Activated T-helper 1 cell treated with anti-CD3 and anti-CD28 coated beads, Interleukin-12 subunit alpha, Interleukin-12 subunit beta, Interleukin-2, Interleukin-4 antibody, amounts not matched to agents 30 ng/mL and 10 ng/mL and 1 ng/mL, durations not matched to agents 14 hours and 24 hours and 36 hours (primary cell): ENCODE measurements around the gene AHCY. TPM values are rescaled to one million over a fixed set of nuclear protein-coding genes. Genes with fewer than 3 reads are reported as not detected.
"Not testable (repeated sequence)": the region's sequence is repeated elsewhere in the genome, so short reads cannot be mapped to it uniquely, and the experiment has no call there.

Experiments used
- DNase-seq: peaks from one replicate; pipeline ENCODE4 v3.0.0; 2021; ENCODE audit warnings: low spot score
- H3K27ac Mint-ChIP-seq: one replicate; pipeline ENCODE4 v1.8.0; 2021; ENCODE audit warnings: mild to moderate bottlenecking, mixed read lengths
- H3K27me3 Mint-ChIP-seq: one replicate; pipeline ENCODE4 v1.8.0; 2022; ENCODE audit warnings: mild to moderate bottlenecking, moderate library complexity, mixed read lengths; ENCODE audit not compliant: insufficient read depth
- H3K36me3 Mint-ChIP-seq: one replicate; pipeline ENCODE4 v1.8.0; 2021; ENCODE audit warnings: low read depth, mixed read lengths
- H3K4me1 Mint-ChIP-seq: one replicate; pipeline ENCODE4 v1.8.0; 2021; ENCODE audit warnings: low read depth, mixed read lengths
- H3K4me3 Mint-ChIP-seq: one replicate; pipeline ENCODE4 v1.8.0; 2021; ENCODE audit warnings: mild to moderate bottlenecking, moderate library complexity, mixed read lengths
- H3K9me3 Mint-ChIP-seq: one replicate; pipeline ENCODE4 v1.8.0; 2021; ENCODE audit warnings: mixed read lengths
- intact Hi-C: fragments of 100-400 bp; cut with micrococcal nuclease; formaldehyde crosslinking; loops from one replicate; pipeline ENCODE4 v1.15.1; 2024
- total RNA-seq: library from RNA; stranded (reverse); gene quantifications from 2 replicates; pipeline ENCODE4 v1.2.3, GENCODE V29; 2022

The AHCY gene
- 130 and 132 TPM in 2 replicates for total RNA-seq

DNA sequence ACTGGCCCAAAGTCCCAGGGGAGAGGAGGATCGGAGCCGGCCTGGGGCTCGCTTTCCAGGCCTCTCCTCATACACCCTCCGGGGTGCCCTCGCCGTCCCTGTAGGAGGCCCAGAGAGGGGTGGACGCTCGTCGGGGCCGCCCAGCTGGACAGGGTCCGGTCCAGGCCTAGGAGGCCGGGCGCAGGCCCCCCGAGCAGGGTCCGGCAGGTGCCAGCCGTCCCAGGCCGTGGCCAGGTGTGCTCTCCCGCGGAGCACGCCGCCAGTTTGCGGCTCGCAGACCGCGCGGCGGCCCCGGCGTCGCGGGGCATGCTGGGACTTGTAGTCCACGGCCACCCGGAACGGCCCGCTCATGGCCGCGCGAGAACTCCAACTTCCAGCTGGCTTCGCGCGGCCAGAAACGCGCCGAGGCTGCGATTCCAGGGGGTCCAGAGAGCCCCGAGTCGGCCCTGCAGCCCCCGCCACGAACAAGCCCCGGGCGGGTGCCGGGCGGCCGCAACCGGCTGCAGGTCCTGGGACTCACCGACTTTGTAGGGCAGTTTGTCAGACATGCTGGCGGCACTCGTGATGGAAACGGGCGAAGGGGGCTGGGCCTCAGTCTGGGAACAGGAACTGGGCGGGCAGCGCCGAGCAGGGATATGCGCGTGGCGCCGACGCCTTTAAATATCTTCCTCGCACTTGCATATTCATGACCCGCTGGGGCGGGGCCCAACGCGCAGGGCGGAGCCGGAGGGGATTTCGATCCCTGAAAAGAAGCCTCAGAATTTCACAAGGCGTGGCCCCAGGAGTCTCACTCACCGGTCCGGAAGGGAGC lies at the start of gene AHCY:
AHCY (minus strand) TSS at position 633 of the 811 bp plus-strand sequence; CDS start at position 548, 85 bp downstream.
- intact Hi-C loops = loop anchor here (1.0 to 10.0 kb wide), 13 partner anchors 9 to 1652 kb away; partner anchors contain the start of genes ACSS2, CHMP4B, EDEM2 and EIF2S2
- Mint-ChIP-seq H3K9me3 (no peaks in the 10 kb centered on the region), H3K4me1 (peaks cover 19% of the 10 kb centered on the region), H3K36me3 (peaks cover 1% of the 10 kb centered on the region), H3K27ac (peak within 1 kb of the TSS; percentile 92), H3K4me3 (peak within 1 kb of the TSS; percentile 83), H3K27me3 (no peaks in the 10 kb centered on the region)
- peak; percentile 93 for DNase-seq

DNA sequence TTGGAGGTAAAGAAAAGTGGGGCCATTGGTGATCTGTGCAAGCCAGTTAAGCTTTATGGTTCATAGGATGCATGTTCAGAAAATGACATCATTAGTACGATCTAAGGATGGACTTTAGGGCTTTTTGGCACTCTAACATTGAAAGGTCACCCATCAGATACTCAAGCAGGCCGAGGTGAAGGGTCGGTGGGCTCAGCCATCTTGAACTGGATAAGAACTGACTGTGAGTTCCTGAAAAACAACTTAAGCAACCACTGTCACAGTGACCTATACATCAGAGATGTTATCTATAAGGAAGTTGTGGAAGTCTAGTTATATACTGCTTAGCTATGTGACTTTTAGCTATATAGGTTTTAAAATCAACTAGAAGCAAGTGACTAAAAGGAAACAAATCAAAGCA lies 46.9 kb upstream of the AHCY start:
- no peak for DNase-seq
- no peak overlapping the region for H3K4me3 Mint-ChIP-seq
- intact Hi-C loops = no loop called here
- no peaks in the 10 kb centered on the region for H3K36me3 Mint-ChIP-seq
- peaks cover 9% of the 10 kb centered on the region for H3K4me1 Mint-ChIP-seq
- H3K9me3 Mint-ChIP-seq = no peaks in the 10 kb centered on the region
- no peaks in the 10 kb centered on the region for H3K27me3 Mint-ChIP-seq
- H3K27ac Mint-ChIP-seq = no peak overlapping the region

DNA sequence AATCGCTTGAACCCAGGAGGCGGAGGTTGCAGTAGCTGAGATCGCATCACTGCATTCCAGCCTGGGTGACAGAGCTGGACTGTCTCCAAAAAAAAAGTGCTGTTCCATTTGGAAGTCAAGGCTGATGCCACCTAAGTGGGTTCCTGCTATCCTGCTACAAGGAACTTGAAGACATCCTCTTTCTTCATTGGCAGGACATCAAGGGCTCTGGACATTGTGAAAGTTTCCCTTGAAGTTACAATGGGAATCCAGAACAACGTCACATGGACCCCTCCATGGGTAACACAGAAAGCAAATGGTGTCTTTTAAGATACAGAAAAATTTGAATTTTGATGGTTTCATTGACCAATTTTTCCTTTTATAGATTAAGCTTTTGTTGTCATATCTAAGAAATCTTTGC lies 44.4 kb upstream of the AHCY start:
- Mint-ChIP-seq H3K4me1 (peaks cover 9% of the 10 kb centered on the region), H3K9me3 (no peaks in the 10 kb centered on the region), H3K27me3 (no peaks in the 10 kb centered on the region), H3K4me3 (no peak overlapping the region), H3K27ac (no peak overlapping the region), H3K36me3 (no peaks in the 10 kb centered on the region)
- intact Hi-C loops = no loop called here
- no peak for DNase-seq

DNA sequence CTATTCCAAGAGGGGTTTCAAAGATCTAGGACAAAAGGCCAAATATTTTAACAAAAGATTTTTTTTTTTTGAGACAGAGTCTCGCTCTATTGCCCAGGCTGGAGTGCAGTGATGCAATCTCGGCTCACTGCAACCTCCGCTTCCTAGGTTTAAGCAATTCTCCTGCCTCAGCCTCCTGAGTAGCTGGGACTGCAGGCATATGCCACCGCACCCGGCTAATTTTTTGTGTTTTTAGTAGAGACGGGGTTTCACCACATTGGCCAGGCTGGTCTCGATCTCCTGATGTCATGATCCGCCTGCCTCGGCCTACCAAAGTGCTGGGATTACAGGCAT lies 43.3 kb upstream of the AHCY start:
- H3K9me3 Mint-ChIP-seq, H3K36me3 Mint-ChIP-seq, H3K4me1 Mint-ChIP-seq, DNase-seq, H3K4me3 Mint-ChIP-seq, H3K27me3 Mint-ChIP-seq, H3K27ac Mint-ChIP-seq, intact Hi-C loops: not testable (repeated sequence)

DNA sequence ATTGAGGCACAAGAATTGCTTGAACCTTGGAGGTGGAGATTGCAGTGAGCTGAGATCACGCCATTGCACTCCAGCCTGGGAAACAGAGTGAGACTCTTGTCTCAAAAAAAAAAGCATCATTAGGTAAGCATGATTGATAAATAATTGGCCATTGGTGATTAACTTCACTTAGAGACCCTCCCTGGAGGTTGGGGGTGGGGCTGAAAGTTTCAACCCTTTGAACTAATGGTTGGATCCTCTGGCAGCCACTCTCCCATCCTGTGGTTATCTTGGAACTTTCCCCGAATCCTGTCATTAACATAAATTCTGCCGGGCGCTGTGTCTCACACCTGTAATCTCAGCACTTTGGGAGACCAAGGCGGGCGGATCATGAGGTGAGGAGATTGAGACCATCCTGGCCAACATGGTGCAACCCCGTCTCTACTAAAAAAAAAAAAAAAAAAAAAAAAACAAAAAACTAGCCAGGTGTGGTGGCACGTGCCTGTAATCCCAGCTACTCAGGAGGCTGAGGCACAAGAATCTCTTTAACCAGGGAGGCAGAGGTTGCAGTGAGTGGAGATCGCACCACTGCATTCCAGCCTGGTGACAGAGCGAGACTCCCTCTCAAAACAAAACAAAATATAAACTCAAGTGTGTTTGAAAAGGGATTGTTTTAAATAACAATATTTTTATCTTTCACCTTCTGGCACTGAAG lies 42.8 kb upstream of the AHCY start:
- DNase-seq, H3K4me3 Mint-ChIP-seq, H3K4me1 Mint-ChIP-seq, intact Hi-C loops, H3K27ac Mint-ChIP-seq, H3K27me3 Mint-ChIP-seq, H3K36me3 Mint-ChIP-seq, H3K9me3 Mint-ChIP-seq: not testable (repeated sequence)

DNA sequence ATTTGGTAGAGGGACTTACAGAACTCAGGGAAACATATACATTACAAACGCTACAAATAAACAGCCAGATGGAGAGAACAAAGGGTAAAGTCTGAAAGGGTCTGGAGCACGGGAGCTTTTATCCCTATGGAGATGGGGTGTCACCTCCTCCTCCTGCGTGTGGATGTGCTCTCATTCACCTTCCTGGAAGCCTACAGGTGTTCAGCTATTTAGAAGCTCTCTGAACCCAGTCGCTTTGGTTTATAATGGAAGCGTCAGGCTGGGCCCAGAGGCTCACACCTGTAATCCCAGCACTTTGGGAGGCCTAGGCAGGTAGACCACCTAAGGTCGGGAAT lies 42.2 kb upstream of the AHCY start:
- no peak overlapping the region for H3K27ac Mint-ChIP-seq
- H3K36me3 Mint-ChIP-seq = no peaks in the 10 kb centered on the region
- no peaks in the 10 kb centered on the region for H3K9me3 Mint-ChIP-seq
- no peaks in the 10 kb centered on the region for H3K27me3 Mint-ChIP-seq
- H3K4me3 Mint-ChIP-seq = no peak overlapping the region
- peaks cover 9% of the 10 kb centered on the region for H3K4me1 Mint-ChIP-seq
- no peak for DNase-seq
- intact Hi-C loops = no loop called here

DNA sequence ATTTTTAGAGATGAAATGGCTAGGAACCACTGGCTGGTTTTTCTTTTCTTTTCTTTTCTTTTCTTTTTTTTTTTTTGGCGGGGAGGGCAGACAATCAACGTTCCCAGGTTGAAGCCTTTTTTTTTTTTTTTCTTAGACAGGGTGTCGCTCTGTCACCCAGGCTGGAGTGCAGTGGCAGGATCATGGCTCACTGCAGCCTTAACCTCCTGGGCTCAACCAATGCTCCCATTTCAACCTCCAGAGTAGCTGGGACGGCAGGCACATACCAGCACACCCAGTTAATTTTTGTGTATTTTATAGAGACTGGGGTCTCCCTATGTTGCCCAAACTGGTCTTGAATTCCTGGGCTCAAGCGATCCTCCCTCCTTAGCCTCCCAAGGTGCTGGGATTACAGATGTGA lies 41.1 kb upstream of the AHCY start:
- no peak overlapping the region for H3K4me3 Mint-ChIP-seq
- intact Hi-C loops = no loop called here
- H3K27ac Mint-ChIP-seq = no peak overlapping the region
- no peak for DNase-seq
- no peaks in the 10 kb centered on the region for H3K36me3 Mint-ChIP-seq
- no peaks in the 10 kb centered on the region for H3K9me3 Mint-ChIP-seq
- H3K4me1 Mint-ChIP-seq = no peaks in the 10 kb centered on the region
- no peaks in the 10 kb centered on the region for H3K27me3 Mint-ChIP-seq

DNA sequence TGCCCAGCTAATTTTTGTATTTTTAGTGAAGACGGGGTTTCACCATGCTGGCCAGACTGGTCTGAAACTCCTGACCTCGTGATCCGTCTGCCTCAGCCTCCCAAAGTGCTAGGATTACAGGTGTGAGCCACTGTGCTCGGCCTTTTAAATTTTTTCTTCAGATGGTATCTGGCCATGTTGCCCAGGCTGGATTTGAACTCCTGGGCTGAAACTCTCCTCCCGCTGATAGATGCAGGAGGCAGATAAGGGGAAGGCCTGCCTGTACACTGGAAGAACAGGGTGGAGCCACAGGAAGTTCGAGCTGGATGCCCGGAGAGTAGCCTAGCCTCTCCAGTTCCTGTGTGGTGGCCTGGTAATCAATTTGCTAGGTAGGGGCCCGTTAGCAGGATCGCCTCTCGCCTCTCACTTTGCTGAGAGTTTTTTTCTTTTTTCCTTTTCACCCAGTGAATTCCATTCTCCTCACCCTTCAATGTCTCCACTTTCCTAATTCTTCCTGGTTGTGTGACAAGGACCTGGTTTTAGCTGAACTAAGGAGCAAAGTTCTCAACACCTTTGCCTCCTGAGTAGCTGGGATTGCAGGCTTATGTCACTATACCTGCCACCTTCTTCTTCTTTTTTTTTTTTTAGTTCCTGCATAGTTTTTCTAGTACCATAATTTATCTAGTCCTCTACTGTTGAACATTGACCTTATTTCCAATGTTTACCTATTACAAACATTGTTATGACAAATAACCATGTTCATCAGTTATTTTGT lies 40.5 kb upstream of the AHCY start:
- no peaks in the 10 kb centered on the region for H3K27me3 Mint-ChIP-seq
- no peak overlapping the region for H3K4me3 Mint-ChIP-seq
- H3K36me3 Mint-ChIP-seq = no peaks in the 10 kb centered on the region
- H3K4me1 Mint-ChIP-seq = no peaks in the 10 kb centered on the region
- H3K27ac Mint-ChIP-seq = no peak overlapping the region
- DNase-seq = no peak
- intact Hi-C loops = no loop called here
- H3K9me3 Mint-ChIP-seq = no peaks in the 10 kb centered on the region

DNA sequence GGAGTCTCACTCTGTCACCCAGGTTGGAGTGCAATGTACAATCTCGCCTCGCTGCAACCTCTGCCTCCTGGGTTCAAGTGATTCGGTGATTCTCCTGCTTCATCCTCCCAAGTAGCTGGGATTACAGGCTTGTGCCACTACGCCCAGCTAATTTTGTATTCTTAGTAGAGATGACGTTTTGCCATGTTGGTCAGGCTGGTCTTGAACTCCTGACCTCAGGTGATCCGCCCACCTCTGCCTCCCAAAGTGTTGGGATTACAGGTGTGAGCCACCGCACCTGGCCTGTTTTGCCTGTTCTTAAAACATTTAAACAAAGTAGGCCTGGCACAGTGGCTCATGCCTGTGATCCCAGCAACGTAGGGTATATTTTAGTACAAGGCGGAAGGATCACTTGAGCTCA lies 38.0 kb upstream of the AHCY start:
- H3K4me3 Mint-ChIP-seq, H3K27ac Mint-ChIP-seq, intact Hi-C loops, H3K36me3 Mint-ChIP-seq, DNase-seq, H3K9me3 Mint-ChIP-seq, H3K4me1 Mint-ChIP-seq, H3K27me3 Mint-ChIP-seq: not testable (repeated sequence)

DNA sequence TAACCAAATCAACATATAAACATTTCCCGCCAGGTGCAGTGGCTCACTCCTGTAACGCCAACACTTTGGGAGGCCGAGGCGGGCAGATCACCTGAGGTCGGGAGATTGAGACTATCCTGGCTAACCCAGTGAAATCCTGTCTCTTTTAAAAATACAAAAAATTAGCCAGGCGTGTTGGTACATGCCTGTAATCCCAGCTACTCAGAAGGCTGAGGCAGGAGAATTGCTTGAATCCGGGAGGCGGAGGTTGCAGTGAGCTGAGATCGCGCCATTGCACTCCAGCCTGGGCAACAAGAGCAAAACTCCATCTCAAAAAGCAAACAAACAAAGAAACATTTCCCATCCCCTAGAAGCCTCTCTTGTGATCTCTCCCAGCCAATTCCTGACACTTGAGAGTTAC lies 37.6 kb upstream of the AHCY start:
- H3K36me3 Mint-ChIP-seq, H3K4me1 Mint-ChIP-seq, DNase-seq, intact Hi-C loops, H3K27ac Mint-ChIP-seq, H3K4me3 Mint-ChIP-seq, H3K27me3 Mint-ChIP-seq, H3K9me3 Mint-ChIP-seq: not testable (repeated sequence)

DNA sequence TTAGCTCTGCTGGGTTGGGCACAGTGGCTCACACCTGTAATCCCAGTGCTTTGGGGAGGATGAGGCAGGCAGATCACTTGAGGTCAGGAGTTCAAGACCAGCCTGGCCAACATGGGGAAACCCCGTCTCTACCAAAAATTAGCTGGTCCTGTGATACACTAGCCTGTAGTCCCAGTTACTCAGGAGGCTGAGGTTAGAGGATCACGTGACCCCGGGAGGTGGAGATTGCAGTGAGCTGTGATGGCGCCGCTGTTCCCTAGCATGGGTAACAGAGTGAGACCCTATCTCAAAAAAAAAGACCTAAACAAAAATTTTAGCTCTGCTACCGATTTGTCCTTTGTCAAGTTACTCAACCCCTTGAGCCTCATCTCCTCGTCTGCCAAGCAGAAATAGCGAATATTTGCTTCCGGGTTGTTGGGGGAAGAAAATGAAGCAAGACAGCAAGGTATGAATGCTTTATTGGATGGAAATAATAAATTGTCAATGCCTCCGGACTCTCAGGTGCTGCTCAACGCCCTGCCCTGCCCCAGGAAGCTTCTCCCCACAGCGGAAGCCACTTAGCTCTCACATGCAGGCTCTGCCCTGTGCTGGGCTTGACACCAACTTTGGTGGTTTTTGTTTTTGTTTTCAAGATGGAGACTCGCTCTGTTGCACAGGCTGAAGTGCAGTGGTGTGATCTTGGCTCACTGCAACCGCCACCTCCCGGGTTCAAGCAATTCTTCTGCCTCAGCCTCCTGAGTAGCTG lies 35.0 kb upstream of the AHCY start:
- Mint-ChIP-seq H3K27me3 (no peaks in the 10 kb centered on the region), H3K4me3 (no peak overlapping the region), H3K27ac (no peak overlapping the region), H3K4me1 (no peaks in the 10 kb centered on the region), H3K9me3 (no peaks in the 10 kb centered on the region), H3K36me3 (no peaks in the 10 kb centered on the region)
- intact Hi-C loops = no loop called here
- no peak for DNase-seq

DNA sequence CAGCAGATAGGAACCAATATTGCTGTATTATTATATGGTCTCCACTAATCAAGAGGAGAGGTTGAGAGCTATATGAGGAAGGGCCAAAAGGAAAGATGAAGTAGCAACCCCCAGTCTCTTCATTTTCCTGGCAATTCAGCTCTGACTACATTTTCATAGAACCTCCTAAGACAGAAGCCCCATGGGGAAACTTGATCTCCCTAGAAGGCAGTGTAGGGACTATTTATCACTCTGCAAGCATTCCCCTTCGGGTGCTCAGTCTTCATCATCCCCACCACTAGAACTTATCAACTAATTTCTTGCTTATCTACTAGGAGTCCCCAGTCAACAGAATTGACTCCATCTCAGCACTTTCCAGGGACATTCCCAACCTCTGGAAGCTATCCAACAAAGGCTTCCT lies 34.4 kb upstream of the AHCY start:
- Mint-ChIP-seq H3K9me3 (no peaks in the 10 kb centered on the region), H3K36me3 (no peaks in the 10 kb centered on the region), H3K4me1 (no peaks in the 10 kb centered on the region), H3K4me3 (no peak overlapping the region), H3K27me3 (no peaks in the 10 kb centered on the region), H3K27ac (no peak overlapping the region)
- DNase-seq = no peak
- intact Hi-C loops = no loop called here
